A673 (cell line): Measurements from ENCODE around the gene TRMT6.

ENCODE experiments used
- CTCF ChIP-seq: fragments of 300-800, 200-600 bp; sonication (generic); conservative IDR thresholded peaks from 2 replicates; pipeline ENCODE4 v1.5.1; 2017; ENCODE audit warnings: low read depth, mild to moderate bottlenecking, antibody characterized with exemption, low read length, moderate library complexity, mixed read lengths
- EZH2 ChIP-seq: fragments of 200-600 bp; sonication (generic); IDR thresholded peaks from 2 replicates; pipeline ENCODE4 v1.6.1; 2017; ENCODE audit warnings: borderline replicate concordance, low read depth, mild to moderate bottlenecking, mixed read lengths, antibody characterized with exemption, low read length; ENCODE audit not compliant: poor library complexity, severe bottlenecking

GRCh38 chr20:5910186-5910585, 40.1 kb downstream of the TRMT6 start:
- TF ChIP-seq CTCF (no peak), EZH2 (no peak)
